Measurements from ENCODE around the gene SLC5A2. TPM values are rescaled to one million over a fixed set of nuclear protein-coding genes. Genes with fewer than 3 reads are reported as not detected.

SLC5A2 gene
- total RNA-seq, 1 experiment from 2014 or later: 0.11 TPM

- Histone ChIP-seq H3F3A (ENCODE audit: low read length, unreplicated experiment) (no peaks in the 10 kb centered on the region), H2AFZ (ENCODE audit: low read length) (no peak overlapping the region), H3K4me1 (ENCODE audit: insufficient read depth, low read length) (no peaks in the 10 kb centered on the region; the same call in 1 of the 2 replicates), H3K79me2 (ENCODE audit: low read length) (no peaks in the 10 kb centered on the region), H4K20me1 (ENCODE audit: low read length) (no peaks in the 10 kb centered on the region), H3K4me3 (ENCODE audit: low read length) (no peak overlapping the region), H3K9me3 (ENCODE audit: low read length) (no peaks in the 10 kb centered on the region), H3K9ac (ENCODE audit: low read length) (no peak overlapping the region), H3K27me3 (ENCODE audit: low read length) (no peaks in the 10 kb centered on the region), H3K4me2 (ENCODE audit: low read length) (no peak overlapping the region), H3K27ac (ENCODE audit: low read length) (no peak overlapping the region), H3K36me3 (ENCODE audit: low read depth, low read length) (no peaks in the 10 kb centered on the region), H3K9me2 (replicated peaks; ENCODE audit: low read length) (no peaks in the 10 kb centered on the region)
- POLR2A ChIA-PET (ENCODE audit: unreplicated experiment): no interaction called here
- intact Hi-C loops (cut with micrococcal nuclease): no loop called here
- no peak for TF ChIP-seq EZH2 (IDR thresholded peaks at IDR 0.05; ENCODE audit: low read length, unreplicated experiment)
- TF ChIP-seq EZH2phosphoT487 (IDR thresholded peaks at IDR 0.05; ENCODE audit: borderline replicate concordance, low read length): no peak
- no peak for TF ChIP-seq CTCF (conservative IDR thresholded peaks at IDR 0.05; ENCODE audit: low read depth, low read length)
- BruUV-seq (replicated peaks): no TSS peak
- no peak for ATAC-seq
- DNase-seq: no peak
- CTCF ChIA-PET: no interaction called here
These were observed 6.4 kb upstream of the SLC5A2 start for GRCh38 chr16:31476303-31477219.

- Histone ChIP-seq H3K4me3 (ENCODE audit: low read length) (no peak overlapping the region), H2AFZ (ENCODE audit: low read length) (no peak overlapping the region), H3K27ac (ENCODE audit: low read length) (no peak overlapping the region), H3K9me2 (replicated peaks; ENCODE audit: low read length) (no peaks in the 10 kb centered on the region), H3K4me2 (ENCODE audit: low read length) (no peak overlapping the region), H4K20me1 (ENCODE audit: low read length) (no peaks in the 10 kb centered on the region), H3F3A (ENCODE audit: low read length, unreplicated experiment) (no peaks in the 10 kb centered on the region), H3K4me1 (ENCODE audit: insufficient read depth, low read length) (no peaks in the 10 kb centered on the region), H3K9ac (ENCODE audit: low read length) (no peak overlapping the region), H3K9me3 (ENCODE audit: low read length) (no peaks in the 10 kb centered on the region), H3K36me3 (ENCODE audit: low read depth, low read length) (no peaks in the 10 kb centered on the region), H3K79me2 (ENCODE audit: low read length) (no peaks in the 10 kb centered on the region), H3K27me3 (ENCODE audit: low read length) (no peaks in the 10 kb centered on the region)
- DNase-seq (no peak), ATAC-seq (no peak)
- TF ChIP-seq CTCF (conservative IDR thresholded peaks at IDR 0.05; ENCODE audit: low read depth, low read length) (no peak), EZH2 (IDR thresholded peaks at IDR 0.05; ENCODE audit: low read length, unreplicated experiment) (no peak), EZH2phosphoT487 (IDR thresholded peaks at IDR 0.05; ENCODE audit: borderline replicate concordance, low read length) (no peak)
- intact Hi-C loops (cut with micrococcal nuclease): no loop called here
- ChIA-PET CTCF (no interaction called here), POLR2A (ENCODE audit: unreplicated experiment) (no interaction called here)
- no TSS peak for BruUV-seq (replicated peaks)
These were observed 5.4 kb upstream of the SLC5A2 start for GRCh38 chr16:31477220-31478216.
